Measurements from ENCODE around the gene ATP8A1. TPM values are rescaled to one million over a fixed set of nuclear protein-coding genes. Genes with fewer than 3 reads are reported as not detected.

ATP8A1 gene
- total RNA-seq, 1 experiment from 2014 or later = 0.80 TPM

GRCh38 chr4:42615131-42615763, 41.7 kb downstream of the ATP8A1 start:
- in situ Hi-C loops (cut with HindIII; ENCODE audit: low pct_unique_long_range_greater_than_20kb, low sequenced_read_pairs) (no loop called here), intact Hi-C loops (cut with micrococcal nuclease; ENCODE audit: unreplicated experiment) (no loop called here)
- TF ChIP-seq CTCF (IDR thresholded peaks at IDR 0.05) = no peak
- no peak for TF ChIP-seq REST (IDR thresholded peaks at IDR 0.05; ENCODE audit: insufficient read depth in 1 of 2, low read depth in 2 of 2, low read length in 1 of 2)
- TF ChIP-seq SIN3A (IDR thresholded peaks at IDR 0.05; ENCODE audit: borderline replicate concordance, insufficient read depth, low read depth, low read length) = no peak
- TF ChIP-seq POLR2AphosphoS5 (IDR thresholded peaks at IDR 0.05; ENCODE audit: low read depth, low read length) = no peak
- TF ChIP-seq TCF7L2 (IDR thresholded peaks at IDR 0.05; ENCODE audit: low read depth, low read length) = no peak
- no peak for ATAC-seq
- CTCF ChIA-PET = no interaction called here
- Histone ChIP-seq H3K27ac (ENCODE audit: low read length) (no peak overlapping the region), H3K36me3 (ENCODE audit: control insufficient read depth, insufficient read depth, low read length) (no peaks in the 10 kb centered on the region), H3K4me3 (ENCODE audit: low read depth in 2 of 2, low read length in 2 of 2) (no peak overlapping the region), H3K4me1 (ENCODE audit: control insufficient read depth, insufficient read depth, low read length) (no peaks in the 10 kb centered on the region), H3K9me3 (ENCODE audit: control insufficient read depth, insufficient read depth, low read depth, low read length) (no peaks in the 10 kb centered on the region), H3K27me3 (ENCODE audit: control insufficient read depth, insufficient read depth, low read length) (no peaks in the 10 kb centered on the region)
- no peak for DNase-seq (ENCODE audit: low read depth, low spot score)
- no TSS peak for BruUV-seq (replicated peaks)
- POLR2A ChIA-PET = no interaction called here

- no peaks in the 10 kb centered on the region for H3K9me3 ChIP-seq (ENCODE audit: control insufficient read depth, insufficient read depth, low read depth, low read length)
- intact Hi-C loops (cut with micrococcal nuclease; ENCODE audit: unreplicated experiment) = no loop called here
- ChIA-PET CTCF (no interaction called here), POLR2A (no interaction called here)
- BruUV-seq (replicated peaks) = no TSS peak
- no peak overlapping the region for H3K27ac ChIP-seq (ENCODE audit: low read length)
- no peaks in the 10 kb centered on the region for H3K36me3 ChIP-seq (ENCODE audit: control insufficient read depth, insufficient read depth, low read length)
- no peaks in the 10 kb centered on the region for H3K4me1 ChIP-seq (ENCODE audit: control insufficient read depth, insufficient read depth, low read length)
- H3K27me3 ChIP-seq (ENCODE audit: control insufficient read depth, insufficient read depth, low read length) = no peaks in the 10 kb centered on the region
- no peak for DNase-seq (ENCODE audit: low read depth, low spot score)
- in situ Hi-C loops (cut with HindIII; ENCODE audit: low pct_unique_long_range_greater_than_20kb, low sequenced_read_pairs) = no loop called here
- no peak overlapping the region for H3K4me3 ChIP-seq (ENCODE audit: low read depth in 2 of 2, low read length in 2 of 2)
- ATAC-seq = no peak
- TF ChIP-seq REST (IDR thresholded peaks at IDR 0.05; ENCODE audit: insufficient read depth in 1 of 2, low read depth in 2 of 2, low read length in 1 of 2) (no peak), SIN3A (IDR thresholded peaks at IDR 0.05; ENCODE audit: borderline replicate concordance, insufficient read depth, low read depth, low read length) (no peak), TCF7L2 (IDR thresholded peaks at IDR 0.05; ENCODE audit: low read depth, low read length) (no peak), CTCF (IDR thresholded peaks at IDR 0.05) (no peak), POLR2AphosphoS5 (IDR thresholded peaks at IDR 0.05; ENCODE audit: low read depth, low read length) (no peak)
Measured at GRCh38 chr4:42612898-42613297, 44.0 kb downstream of the ATP8A1 start.
